ENCODE data around the gene KLHL40.

DNA sequence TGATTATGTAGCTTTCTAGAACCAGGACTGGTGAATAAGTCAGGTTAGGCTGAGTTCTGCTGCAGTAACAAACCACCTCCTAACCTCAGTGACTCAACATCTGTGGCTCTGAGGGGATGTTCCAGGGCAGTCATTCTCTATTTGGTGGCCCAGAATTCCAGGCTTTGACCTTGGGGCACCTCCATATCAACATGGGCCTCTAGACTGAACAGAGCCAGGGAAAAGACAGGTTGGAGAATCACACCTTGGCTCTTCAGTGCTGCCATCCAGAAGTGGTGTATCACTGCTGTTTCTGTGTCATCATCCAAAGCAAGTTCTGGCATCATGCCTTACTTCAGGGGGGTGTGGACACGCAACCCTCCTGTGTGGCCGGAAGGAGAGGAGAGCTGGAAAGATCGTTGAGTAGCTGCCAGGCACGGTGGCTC, 16.5 kb upstream of the KLHL40 start:
- TF ChIP-seq, protein P1, sequence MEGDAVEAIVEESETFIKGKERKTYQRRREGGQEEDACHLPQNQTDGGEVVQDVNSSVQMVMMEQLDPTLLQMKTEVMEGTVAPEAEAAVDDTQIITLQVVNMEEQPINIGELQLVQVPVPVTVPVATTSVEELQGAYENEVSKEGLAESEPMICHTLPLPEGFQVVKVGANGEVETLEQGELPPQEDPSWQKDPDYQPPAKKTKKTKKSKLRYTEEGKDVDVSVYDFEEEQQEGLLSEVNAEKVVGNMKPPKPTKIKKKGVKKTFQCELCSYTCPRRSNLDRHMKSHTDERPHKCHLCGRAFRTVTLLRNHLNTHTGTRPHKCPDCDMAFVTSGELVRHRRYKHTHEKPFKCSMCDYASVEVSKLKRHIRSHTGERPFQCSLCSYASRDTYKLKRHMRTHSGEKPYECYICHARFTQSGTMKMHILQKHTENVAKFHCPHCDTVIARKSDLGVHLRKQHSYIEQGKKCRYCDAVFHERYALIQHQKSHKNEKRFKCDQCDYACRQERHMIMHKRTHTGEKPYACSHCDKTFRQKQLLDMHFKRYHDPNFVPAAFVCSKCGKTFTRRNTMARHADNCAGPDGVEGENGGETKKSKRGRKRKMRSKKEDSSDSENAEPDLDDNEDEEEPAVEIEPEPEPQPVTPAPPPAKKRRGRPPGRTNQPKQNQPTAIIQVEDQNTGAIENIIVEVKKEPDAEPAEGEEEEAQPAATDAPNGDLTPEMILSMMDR (IDR thresholded peaks at IDR 0.05; ENCODE audit: poor library complexity) = no peak
- no peak for TF ChIP-seq EZH2 (IDR thresholded peaks at IDR 0.05; ENCODE audit: borderline replicate concordance)
- no peak for TF ChIP-seq EZH2phosphoT487 (IDR thresholded peaks at IDR 0.05; ENCODE audit: low read depth, severe bottlenecking, unreplicated experiment)
